ENCODE data around the gene GPC5.

GPC5 gene

DNA sequence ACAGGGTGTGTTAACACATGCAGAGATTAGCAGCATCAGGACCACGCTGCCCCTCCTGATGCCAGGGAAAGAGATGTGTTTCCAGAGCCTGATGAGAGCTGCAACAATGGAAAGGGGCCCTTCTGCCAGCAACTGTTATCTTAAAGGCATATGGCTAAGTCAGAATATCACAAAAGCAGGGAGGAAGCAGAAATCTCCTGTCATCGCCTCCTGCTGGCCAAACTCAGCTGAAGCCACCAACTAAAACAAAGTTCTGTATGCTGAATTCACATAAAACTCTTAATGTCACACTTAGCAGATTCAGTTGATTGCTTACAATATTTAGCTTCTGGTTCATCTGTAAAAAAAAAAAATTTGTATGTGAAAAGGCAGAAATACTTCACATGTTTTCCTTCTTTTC lies 178.2 kb downstream of the GPC5 start:
- intact Hi-C loops (cut with DNase I): no loop called here
- peak in 1 of 10 donors; percentile 33 for DNase-seq

DNA sequence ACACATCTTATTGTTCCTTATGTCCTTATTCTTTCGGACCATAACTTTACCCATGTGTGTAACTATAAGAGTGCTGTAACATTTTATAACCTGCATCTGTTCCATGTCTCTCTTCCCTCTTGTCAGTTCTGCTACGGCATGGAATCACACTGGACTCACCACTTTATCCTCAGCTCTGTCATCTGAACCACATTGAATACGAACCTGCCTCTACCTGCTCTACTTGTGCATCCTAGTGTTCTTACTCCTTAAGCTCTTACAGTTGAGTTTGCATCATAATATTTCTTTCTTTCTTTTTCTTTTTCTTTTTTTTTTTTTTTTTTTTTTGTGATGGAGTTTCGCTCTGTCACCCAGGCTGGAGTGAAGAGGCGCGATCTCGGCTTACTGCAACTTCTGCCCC lies 180.9 kb downstream of the GPC5 start:
- intact Hi-C loops (cut with DNase I): no loop called here
- no peak for DNase-seq

DNA sequence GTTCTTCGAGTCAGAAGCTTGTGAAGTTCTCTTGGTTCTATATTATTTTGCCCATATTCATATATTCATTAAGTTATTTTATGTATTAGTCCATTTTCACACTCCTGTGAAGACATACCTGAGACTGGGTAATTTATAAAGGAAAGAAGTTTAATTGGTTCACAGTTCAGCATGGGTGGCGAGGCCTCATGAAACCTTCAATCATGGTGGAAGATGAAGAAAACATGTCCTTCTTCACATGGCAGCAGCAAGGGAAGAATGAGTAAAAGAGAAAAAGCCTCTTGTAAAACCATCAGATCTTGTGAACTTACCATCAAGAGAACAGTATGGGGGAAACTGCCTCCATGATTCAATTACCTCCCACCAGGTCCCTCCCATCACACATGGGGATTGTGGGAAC lies 182.3 kb downstream of the GPC5 start:
- DNase-seq: no peak
- intact Hi-C loops (cut with DNase I): no loop called here

DNA sequence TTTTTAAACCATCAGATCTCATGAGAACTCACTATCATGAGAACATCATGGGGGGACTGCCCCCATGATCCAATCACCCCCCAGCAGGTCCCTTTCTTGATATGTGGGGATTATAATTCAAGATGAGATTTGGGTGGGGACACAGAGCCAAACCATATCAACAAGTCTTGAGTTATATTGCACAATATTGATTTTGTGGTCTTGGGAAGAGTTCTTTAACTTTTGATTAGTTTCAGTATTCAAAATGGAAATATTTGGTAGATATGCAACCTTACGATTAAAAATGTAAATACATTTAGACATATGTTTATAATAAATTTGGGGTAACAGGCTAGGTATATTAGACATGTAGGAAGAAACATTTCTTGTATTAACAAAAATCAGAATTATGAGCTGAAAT lies 188.2 kb downstream of the GPC5 start:
- DNase-seq: no peak
- intact Hi-C loops (cut with DNase I): no loop called here

- intact Hi-C loops (cut with DNase I): no loop called here
Measured at GRCh38 chr13:91588541-91588940, 190.1 kb downstream of the GPC5 start.

GRCh38 chr13:91592056-91593014 lies 193.9 kb downstream of the GPC5 start:
- intact Hi-C loops (cut with DNase I): no loop called here
- peak in 2 of 10 donors; percentile 61 to 69 for DNase-seq

More at GRCh38 chr13:91588541-91588940, 190.1 kb downstream of the GPC5 start:
- DNase-seq: no peak

DNA sequence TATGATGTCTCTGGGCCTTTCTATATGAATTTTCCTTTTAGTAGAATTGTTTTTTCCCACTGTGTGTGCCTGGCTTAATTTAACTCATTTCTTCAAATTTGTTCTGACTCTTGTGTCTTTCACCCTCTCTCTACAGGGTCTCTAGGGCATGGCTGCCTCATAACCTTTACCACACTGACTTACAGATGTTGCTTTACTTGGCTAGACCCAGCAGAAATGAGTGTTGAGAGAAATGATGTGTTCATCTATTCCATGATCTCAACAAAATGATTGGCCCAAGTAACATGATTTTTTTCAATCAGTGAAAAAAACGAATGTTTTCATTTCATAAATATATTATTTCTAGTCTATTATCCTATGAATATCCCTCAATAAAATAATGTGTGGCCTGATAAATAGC lies 195.0 kb downstream of the GPC5 start:
- intact Hi-C loops (cut with DNase I): no loop called here
- no peak for DNase-seq

- no peak for DNase-seq
- intact Hi-C loops (cut with DNase I): no loop called here
Measured at GRCh38 chr13:91594061-91594460, 195.6 kb downstream of the GPC5 start.

- no peak for DNase-seq
- intact Hi-C loops (cut with DNase I): no loop called here
Measured at GRCh38 chr13:91595677-91596076, 197.3 kb downstream of the GPC5 start.

DNA sequence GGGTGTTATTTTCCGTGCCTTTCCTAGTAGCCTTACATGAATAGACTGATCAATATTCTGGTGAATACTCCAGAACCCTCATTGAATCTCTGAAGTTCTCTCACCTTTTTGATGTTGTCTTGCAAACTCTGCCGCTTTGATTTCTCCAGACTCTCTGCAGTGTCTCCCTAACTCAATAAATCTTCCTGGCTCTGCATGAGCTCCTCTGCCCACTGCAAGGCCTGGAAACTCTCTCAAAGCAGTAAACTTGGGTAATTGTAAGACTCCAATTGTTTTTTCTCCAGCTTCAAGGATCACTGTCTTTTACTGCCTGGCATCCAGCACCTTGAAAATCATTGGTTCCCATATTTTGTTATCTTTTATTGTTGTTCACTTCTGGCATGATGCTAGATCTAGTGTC lies 198.4 kb downstream of the GPC5 start:
- DNase-seq: no peak
- intact Hi-C loops (cut with DNase I): no loop called here

GRCh38 chr13:91598655-91599054 lies 200.2 kb downstream of the GPC5 start:
- intact Hi-C loops (cut with DNase I): no loop called here
- DNase-seq: no peak

GRCh38 chr13:91601273-91601672 lies 202.9 kb downstream of the GPC5 start:
- intact Hi-C loops (cut with DNase I): no loop called here
- peak in 1 of 10 donors; percentile 55 for DNase-seq

DNA sequence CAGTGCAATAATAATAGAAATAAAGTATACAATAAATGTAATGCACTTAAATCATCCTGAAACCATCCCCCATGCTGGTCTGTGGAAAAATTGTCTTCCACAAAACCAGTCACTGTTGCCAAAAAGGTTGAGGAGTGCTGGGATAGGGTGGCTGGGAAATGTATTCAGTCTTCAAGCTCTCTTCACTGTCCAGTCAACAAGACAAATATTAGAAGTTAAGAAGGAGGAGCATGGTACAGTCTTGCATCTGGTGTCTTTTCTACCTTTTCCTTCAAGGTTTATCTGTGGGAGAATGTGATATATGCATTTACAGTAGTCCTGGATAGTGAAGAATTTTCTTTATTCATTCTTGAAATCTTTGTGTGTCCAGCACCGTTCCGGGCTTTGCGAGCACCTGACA lies 203.4 kb downstream of the GPC5 start:
- DNase-seq: no peak
- intact Hi-C loops (cut with DNase I): no loop called here

DNA sequence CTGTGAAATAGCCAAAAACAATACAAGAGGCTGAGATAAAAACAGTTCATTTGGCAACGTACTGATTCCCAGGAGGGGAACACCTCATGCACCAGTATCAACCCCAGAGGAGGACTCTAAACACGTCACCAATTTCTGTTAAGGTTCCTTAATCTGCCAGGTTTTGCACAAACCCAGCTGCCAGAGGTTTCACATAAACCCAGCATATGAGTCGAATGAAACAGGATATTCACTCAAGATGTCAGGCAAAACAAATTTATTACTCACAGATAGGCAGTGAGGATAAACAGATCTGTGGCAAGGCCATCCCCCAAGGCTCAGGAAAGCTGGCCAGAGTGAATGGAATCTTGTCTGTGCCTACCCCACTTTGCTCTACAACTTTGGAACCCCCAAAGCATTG lies 210.9 kb downstream of the GPC5 start:
- no peak for DNase-seq
- intact Hi-C loops (cut with DNase I): no loop called here

- DNase-seq: no peak
- intact Hi-C loops (cut with DNase I): no loop called here
Measured at GRCh38 chr13:91618315-91618714, 219.9 kb downstream of the GPC5 start.

DNA sequence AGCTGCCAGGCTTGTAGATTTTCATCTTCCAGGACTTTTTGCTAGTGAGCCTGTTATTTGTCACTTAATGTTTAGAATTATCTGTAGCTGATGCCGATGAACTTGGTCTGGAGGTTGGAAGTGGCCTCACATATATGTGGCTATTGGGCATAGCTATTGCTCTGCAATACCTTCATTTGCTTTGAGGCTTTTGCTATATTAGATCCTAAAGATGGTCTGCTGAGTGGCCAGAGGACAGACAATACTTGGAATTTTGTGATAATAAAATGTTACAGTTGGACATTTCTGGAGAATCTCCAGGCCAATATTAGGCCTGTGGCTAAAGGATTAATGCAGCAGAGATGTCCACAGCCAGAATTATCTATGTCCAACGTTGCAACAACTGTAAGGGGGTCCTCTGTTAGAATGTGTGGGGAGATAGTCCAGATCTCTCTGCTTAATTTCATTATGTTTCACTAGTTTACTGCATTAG lies 222.3 kb downstream of the GPC5 start:
- intact Hi-C loops (cut with DNase I): no loop called here

DNA sequence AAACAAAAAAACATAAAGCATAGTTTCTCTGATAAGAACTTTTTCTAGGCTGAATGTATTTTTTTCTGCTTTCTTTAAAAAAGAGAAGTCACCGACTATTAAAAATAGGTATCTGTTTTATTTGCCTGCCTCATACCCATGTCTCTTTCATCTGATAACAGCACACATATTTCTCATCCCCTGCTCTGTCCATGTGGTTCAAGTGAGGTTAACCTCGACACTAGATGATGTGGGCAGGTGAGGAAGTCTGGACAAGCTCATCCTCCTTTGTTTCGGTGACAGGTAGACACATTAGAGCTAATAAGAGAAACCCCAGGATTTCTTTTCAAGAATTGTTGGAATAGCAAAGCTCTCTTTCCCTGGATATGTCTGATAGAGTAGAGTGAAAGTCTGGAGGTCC lies 222.7 kb downstream of the GPC5 start:
- intact Hi-C loops (cut with DNase I): no loop called here

More for the DNA sequence above, 222.3 kb downstream of the GPC5 start:
- DNase-seq: no peak

DNA sequence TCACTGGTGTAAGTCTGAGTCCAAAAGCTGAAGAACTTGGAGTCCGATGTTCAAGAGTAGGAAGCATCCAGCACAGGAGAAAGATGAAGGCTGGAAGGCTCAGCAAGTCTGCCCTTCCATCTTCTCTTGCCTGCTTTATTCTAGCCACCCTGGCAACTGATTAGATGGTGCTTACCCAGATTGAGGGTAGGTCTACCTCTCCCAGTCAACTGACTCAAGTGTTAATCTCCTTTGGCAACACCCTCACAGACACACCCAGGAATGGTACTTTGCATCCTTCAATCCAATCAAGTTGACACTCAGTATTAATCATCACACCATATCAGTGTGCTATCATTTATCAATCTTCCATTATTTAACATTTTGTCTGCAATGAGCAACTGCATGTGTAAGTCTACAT lies 223.5 kb downstream of the GPC5 start:
- intact Hi-C loops (cut with DNase I): no loop called here
- DNase-seq: no peak

More for the DNA sequence above, 222.7 kb downstream of the GPC5 start:
- DNase-seq: no peak

GRCh38 chr13:91622778-91623550 lies 224.5 kb downstream of the GPC5 start:
- intact Hi-C loops (cut with DNase I): no loop called here

GRCh38 chr13:91627952-91628739 lies 229.7 kb downstream of the GPC5 start:
- no peak for DNase-seq
- intact Hi-C loops (cut with DNase I): no loop called here

More at GRCh38 chr13:91622778-91623550, 224.5 kb downstream of the GPC5 start:
- DNase-seq: no peak

DNA sequence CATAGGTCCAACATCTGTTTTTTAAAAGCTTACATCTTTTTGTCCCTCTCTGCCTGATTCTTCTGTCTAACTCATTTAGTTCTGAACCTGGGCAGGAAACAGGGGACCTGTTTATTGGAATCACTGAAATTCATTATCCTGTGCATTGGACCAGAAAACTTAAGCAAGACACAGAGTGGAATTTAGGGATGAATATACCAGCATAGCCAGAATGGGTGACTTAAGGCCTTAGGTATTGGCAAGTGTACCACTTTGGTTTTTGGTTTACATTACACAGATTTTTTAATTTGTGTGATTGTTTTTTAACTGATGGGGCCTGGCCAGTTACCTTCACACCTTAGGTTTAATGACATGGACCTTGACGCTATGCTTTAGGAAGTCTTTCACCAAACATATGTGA lies 232.5 kb downstream of the GPC5 start:
- DNase-seq: no peak
- intact Hi-C loops (cut with DNase I): no loop called here

All from posterior cingulate gyrus (tissue), 11 donors.